ENCODE data around the gene DNAJC5. TPM values are rescaled to one million over a fixed set of nuclear protein-coding genes. Genes with fewer than 3 reads are reported as not detected.
A peak's percentile ranks its signal among the peaks of the same experiment; 100 is the strongest.

The DNAJC5 gene
- total and polyA plus RNA-seq, 2 experiments from 2014 or later: 7.1 to 33.5 TPM

DNA sequence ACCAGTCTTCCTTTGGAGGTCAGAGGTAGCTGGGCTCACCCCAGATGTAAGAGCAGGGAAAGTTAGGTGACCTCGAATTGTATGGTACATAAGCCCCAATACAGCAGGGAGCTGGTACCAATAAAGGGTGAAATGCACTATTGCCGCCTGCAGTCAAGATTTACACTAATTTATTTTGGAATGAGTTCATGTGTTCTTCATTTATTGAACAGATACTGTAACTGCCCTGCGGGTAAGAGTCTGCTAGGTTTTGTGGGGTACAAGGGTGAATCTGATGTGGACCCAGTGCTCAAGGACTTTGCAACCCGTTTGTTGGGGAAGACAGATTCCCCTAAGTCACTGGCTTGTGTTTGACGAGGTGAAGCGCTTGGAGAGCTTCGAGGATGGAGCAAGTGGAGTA lies 2.5 kb upstream of the DNAJC5 start (continued):
- TF ChIP-seq, protein P1, sequence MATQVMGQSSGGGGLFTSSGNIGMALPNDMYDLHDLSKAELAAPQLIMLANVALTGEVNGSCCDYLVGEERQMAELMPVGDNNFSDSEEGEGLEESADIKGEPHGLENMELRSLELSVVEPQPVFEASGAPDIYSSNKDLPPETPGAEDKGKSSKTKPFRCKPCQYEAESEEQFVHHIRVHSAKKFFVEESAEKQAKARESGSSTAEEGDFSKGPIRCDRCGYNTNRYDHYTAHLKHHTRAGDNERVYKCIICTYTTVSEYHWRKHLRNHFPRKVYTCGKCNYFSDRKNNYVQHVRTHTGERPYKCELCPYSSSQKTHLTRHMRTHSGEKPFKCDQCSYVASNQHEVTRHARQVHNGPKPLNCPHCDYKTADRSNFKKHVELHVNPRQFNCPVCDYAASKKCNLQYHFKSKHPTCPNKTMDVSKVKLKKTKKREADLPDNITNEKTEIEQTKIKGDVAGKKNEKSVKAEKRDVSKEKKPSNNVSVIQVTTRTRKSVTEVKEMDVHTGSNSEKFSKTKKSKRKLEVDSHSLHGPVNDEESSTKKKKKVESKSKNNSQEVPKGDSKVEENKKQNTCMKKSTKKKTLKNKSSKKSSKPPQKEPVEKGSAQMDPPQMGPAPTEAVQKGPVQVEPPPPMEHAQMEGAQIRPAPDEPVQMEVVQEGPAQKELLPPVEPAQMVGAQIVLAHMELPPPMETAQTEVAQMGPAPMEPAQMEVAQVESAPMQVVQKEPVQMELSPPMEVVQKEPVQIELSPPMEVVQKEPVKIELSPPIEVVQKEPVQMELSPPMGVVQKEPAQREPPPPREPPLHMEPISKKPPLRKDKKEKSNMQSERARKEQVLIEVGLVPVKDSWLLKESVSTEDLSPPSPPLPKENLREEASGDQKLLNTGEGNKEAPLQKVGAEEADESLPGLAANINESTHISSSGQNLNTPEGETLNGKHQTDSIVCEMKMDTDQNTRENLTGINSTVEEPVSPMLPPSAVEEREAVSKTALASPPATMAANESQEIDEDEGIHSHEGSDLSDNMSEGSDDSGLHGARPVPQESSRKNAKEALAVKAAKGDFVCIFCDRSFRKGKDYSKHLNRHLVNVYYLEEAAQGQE (IDR thresholded peaks at IDR 0.05; ENCODE audit: unreplicated experiment): no peak

DNA sequence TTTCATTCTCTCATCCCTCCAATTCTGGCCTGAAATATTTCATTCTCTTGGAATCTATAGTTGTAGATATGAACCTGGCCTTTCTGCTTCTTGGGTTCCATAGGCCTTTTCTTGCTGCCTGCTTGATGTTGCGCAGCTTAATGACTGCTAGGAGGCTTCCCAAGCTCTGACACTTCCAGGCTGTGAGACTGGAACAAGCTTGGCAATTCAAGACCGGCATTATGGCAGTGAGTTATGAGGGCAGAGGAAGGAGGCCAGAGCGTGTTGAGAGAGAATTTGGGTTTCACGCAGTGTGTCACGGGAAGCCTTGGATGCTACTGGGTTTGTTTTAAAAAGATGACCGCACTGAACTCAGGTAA lies 948 bp upstream of the DNAJC5 start:
- peak overlapping the region; percentile 79 for H3K4me3 Mint-ChIP-seq
- peaks cover 16% of the 10 kb centered on the region for H3K4me1 Mint-ChIP-seq
- peaks cover 29% of the 10 kb centered on the region for H4K20me1 ChIP-seq (replicated peaks; ENCODE audit: insufficient read depth)
- peaks cover 8% of the 10 kb centered on the region; the same call in 1 of the 2 replicates for H3K4me1 ChIP-seq (ENCODE audit: insufficient read depth)
- peak overlapping the region; percentile 66 for H3K4me2 ChIP-seq
- H3K36me3 ChIP-seq (ENCODE audit: insufficient read depth): peaks cover 6% of the 10 kb centered on the region; the same call in 1 of the 2 replicates
- no peaks in the 10 kb centered on the region for H3K9me3 Mint-ChIP-seq
- no peak overlapping the region for H2AFZ ChIP-seq
- peaks cover 17% of the 10 kb centered on the region for H3K27me3 Mint-ChIP-seq (ENCODE audit: insufficient read depth, low read depth, poor library complexity)
- peaks cover 28% of the 10 kb centered on the region for H3F3A ChIP-seq (replicated peaks; ENCODE audit: low read depth)
- peak overlapping the region; percentile 79 for H3K4me3 ChIP-seq
- no peak overlapping the region for H3K27ac Mint-ChIP-seq
- DNase-seq (ENCODE audit: low spot score): no peak
- H3K27me3 ChIP-seq (ENCODE audit: insufficient read depth): no peaks in the 10 kb centered on the region
- peaks cover 24% of the 10 kb centered on the region for H3K36me3 Mint-ChIP-seq (ENCODE audit: low read depth)
- TF ChIP-seq ZNF331 (CRISPR knock-in tag; IDR thresholded peaks at IDR 0.05; ENCODE audit: low read depth) (no peak), JUNB (IDR thresholded peaks at IDR 0.05; ENCODE audit: unreplicated experiment) (no peak), STAT1 (IDR thresholded peaks at IDR 0.05; ENCODE audit: unreplicated experiment) (no peak)
- H3K79me2 ChIP-seq (replicated peaks; ENCODE audit: insufficient read depth): peaks cover 31% of the 10 kb centered on the region
- no peak overlapping the region for H3K27ac ChIP-seq (ENCODE audit: low read depth)
- H3K9me2 ChIP-seq (ENCODE audit: insufficient read depth): no peaks in the 10 kb centered on the region
- no peak for ATAC-seq

DNA sequence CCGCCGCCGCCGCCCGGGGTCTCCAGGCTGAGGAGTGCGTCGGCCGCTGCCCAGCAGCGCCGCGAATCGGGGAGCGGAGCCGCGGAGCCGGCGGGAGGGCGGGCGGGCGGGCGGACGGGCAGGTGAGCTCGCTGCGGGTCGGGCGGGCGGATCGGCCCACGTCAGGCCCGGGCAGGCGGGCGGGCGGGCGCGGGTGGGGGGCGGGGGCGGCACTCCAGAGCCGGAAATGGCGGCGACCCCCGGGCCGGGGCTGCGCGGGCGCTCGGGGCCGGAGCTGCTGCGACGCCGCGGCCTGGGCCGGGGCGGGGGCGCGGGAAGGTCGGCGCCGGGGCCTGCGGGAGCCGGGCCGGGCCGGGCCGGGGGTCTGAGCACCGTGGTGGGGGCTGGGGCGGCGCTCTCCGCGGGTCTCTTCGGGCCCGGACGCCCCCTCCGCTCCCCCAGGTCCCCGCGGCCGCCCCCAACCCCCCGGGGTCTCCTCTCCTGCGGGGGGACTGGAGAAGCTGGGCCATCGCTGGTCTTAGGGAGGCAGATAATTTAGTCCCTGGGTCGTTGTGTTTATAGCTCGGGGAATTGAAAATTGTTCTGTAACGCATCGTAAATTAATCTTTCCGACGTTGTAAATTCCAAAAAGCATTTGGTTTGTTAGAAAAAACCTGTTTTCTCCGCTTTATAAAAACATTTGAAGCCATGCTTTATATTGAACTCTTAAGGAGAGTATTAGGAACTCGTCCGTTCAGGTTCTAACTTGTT lies 451 bp downstream of the DNAJC5 start:
- H4K20me1 ChIP-seq (replicated peaks; ENCODE audit: insufficient read depth): peaks cover 27% of the 10 kb centered on the region
- no peaks in the 10 kb centered on the region for H3K9me2 ChIP-seq (ENCODE audit: insufficient read depth)
- TF ChIP-seq ZNF331 (CRISPR knock-in tag; IDR thresholded peaks at IDR 0.05; ENCODE audit: low read depth) (no peak), NANOG (IDR thresholded peaks at IDR 0.05; ENCODE audit: borderline replicate concordance) (no peak), ZNF114 (CRISPR knock-in tag; IDR thresholded peaks at IDR 0.05) (no peak), JUNB (IDR thresholded peaks at IDR 0.05; ENCODE audit: unreplicated experiment) (no peak), CREB1 (CRISPR knock-in tag; IDR thresholded peaks at IDR 0.05; ENCODE audit: low read depth) (no peak)
- TF ChIP-seq, protein P2, sequence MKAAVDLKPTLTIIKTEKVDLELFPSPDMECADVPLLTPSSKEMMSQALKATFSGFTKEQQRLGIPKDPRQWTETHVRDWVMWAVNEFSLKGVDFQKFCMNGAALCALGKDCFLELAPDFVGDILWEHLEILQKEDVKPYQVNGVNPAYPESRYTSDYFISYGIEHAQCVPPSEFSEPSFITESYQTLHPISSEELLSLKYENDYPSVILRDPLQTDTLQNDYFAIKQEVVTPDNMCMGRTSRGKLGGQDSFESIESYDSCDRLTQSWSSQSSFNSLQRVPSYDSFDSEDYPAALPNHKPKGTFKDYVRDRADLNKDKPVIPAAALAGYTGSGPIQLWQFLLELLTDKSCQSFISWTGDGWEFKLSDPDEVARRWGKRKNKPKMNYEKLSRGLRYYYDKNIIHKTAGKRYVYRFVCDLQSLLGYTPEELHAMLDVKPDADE (IDR thresholded peaks at IDR 0.05): no peak
- Mint-ChIP-seq H3K36me3 (ENCODE audit: low read depth) (peaks cover 10% of the 10 kb centered on the region; the same call in 2 of the 3 replicates), H3K4me1 (peaks cover 16% of the 10 kb centered on the region), H3K27ac (peak overlapping the region; percentile 40; the same call in 1 of the 2 replicates), H3K4me3 (peak overlapping the region; percentile 86), H3K27me3 (ENCODE audit: insufficient read depth, low read depth, poor library complexity) (peaks cover 14% of the 10 kb centered on the region), H3K9me3 (no peaks in the 10 kb centered on the region)
- H3K4me1 ChIP-seq (ENCODE audit: insufficient read depth): peaks cover 8% of the 10 kb centered on the region; the same call in 1 of the 2 replicates
- peak overlapping the region; percentile 79 for H3K4me3 ChIP-seq
- H3K4me2 ChIP-seq: peak overlapping the region; percentile 81
- H3K79me2 ChIP-seq (replicated peaks; ENCODE audit: insufficient read depth): peaks cover 45% of the 10 kb centered on the region
- peak; percentile 4; the same call in 2 of the 3 replicates for ATAC-seq
- no peaks in the 10 kb centered on the region for H3K27me3 ChIP-seq (ENCODE audit: insufficient read depth)
- no peak overlapping the region for H3K27ac ChIP-seq (ENCODE audit: low read depth)
- H3F3A ChIP-seq (replicated peaks; ENCODE audit: low read depth): peaks cover 19% of the 10 kb centered on the region
- peaks cover under 1% of the 10 kb centered on the region; the same call in 1 of the 2 replicates for H3K36me3 ChIP-seq (ENCODE audit: insufficient read depth)
- peak overlapping the region; percentile 0; the same call in 1 of the 2 replicates for H2AFZ ChIP-seq
- no peak for DNase-seq (ENCODE audit: low spot score)
